Keratinocyte (primary cell): ENCODE results near the gene REV1. TPM values are rescaled to one million over a fixed set of nuclear protein-coding genes. Genes with fewer than 3 reads are reported as not detected.

Source experiments
- DNase-seq: peaks from one replicate; pipeline ENCODE4 v3.0.0-alpha.2; 2011; ENCODE audit warnings: low read depth, missing footprints, low spot score
- FAIRE-seq: peaks from 2 replicates; lab custom pipeline; 2011; peaks lifted over from hg19 to GRCh38; lab: Jason Lieb, UNC
- H2AFZ ChIP-seq: 2 replicates; pipeline ENCODE4 v1.6.0; 2012; ENCODE audit warnings: low read length, control low read depth, inconsistent platforms; ENCODE audit not compliant: control insufficient read depth
- H3K27ac ChIP-seq: 2 replicates; pipeline ENCODE4 v1.5.1; 2011; ENCODE audit warnings: low read length; ENCODE audit not compliant: control insufficient read depth, insufficient read depth
- H3K27me3 ChIP-seq: 3 replicates; pipeline ENCODE4 v1.6.0; 2011; ENCODE audit warnings: low read length; ENCODE audit not compliant: control insufficient read depth, insufficient read depth; ENCODE audit errors: extremely low read depth
- H3K36me3 ChIP-seq, 2 experiments: 2 replicates in 1 of 2; 3 replicates in 1 of 2; pipeline ENCODE4 v1.5.1; 2011; ENCODE audit warnings: low read length in 2 of 2, mild to moderate bottlenecking in 1 of 2; ENCODE audit not compliant: control insufficient read depth in 2 of 2, insufficient read depth in 2 of 2; ENCODE audit errors: extremely low read depth in 1 of 2
- H3K4me1 ChIP-seq: 3 replicates; pipeline ENCODE4 v1.5.1; 2011; ENCODE audit warnings: low read length; ENCODE audit not compliant: control insufficient read depth, insufficient read depth; ENCODE audit errors: extremely low read depth
- H3K4me2 ChIP-seq: 3 replicates; pipeline ENCODE4 v1.6.0; 2011; ENCODE audit warnings: low read depth, low read length; ENCODE audit not compliant: control insufficient read depth, insufficient read depth; ENCODE audit errors: extremely low read depth
- H3K4me3 ChIP-seq, 3 experiments: fragments of 200-600 bp in 1 of 3; sonication (generic) in 1 of 3; 2 replicates in 2 of 3; 3 replicates in 1 of 3; pipeline ENCODE4 v1.5.1; 2011 to 2016; ENCODE audit warnings: low read length in 3 of 3, mild to moderate bottlenecking in 3 of 3, control low read depth in 2 of 3, inconsistent platforms in 1 of 3, low read depth in 1 of 3, mixed read lengths in 1 of 3, mixed run types in 1 of 3, moderate library complexity in 1 of 3; ENCODE audit not compliant: control insufficient read depth in 2 of 3, insufficient read depth in 2 of 3; ENCODE audit errors: extremely low read depth in 1 of 3
- H3K79me2 ChIP-seq: 2 replicates; pipeline ENCODE4 v1.6.0; 2012; ENCODE audit warnings: low read length; ENCODE audit not compliant: control insufficient read depth, insufficient read depth
- H3K9ac ChIP-seq: 3 replicates; pipeline ENCODE4 v1.6.0; 2011; ENCODE audit warnings: low read length; ENCODE audit not compliant: control insufficient read depth, insufficient read depth; ENCODE audit errors: extremely low read depth
- H3K9me1 ChIP-seq: 3 replicates; pipeline ENCODE4 v1.6.0; 2011; ENCODE audit warnings: low read length; ENCODE audit not compliant: control insufficient read depth, insufficient read depth; ENCODE audit errors: extremely low read depth
- H3K9me3 ChIP-seq: 2 replicates; pipeline ENCODE4 v1.5.1; 2012; ENCODE audit warnings: low read depth, low read length; ENCODE audit not compliant: control insufficient read depth
- H4K20me1 ChIP-seq: 3 replicates; pipeline ENCODE4 v1.6.0; 2011; ENCODE audit warnings: low read length; ENCODE audit not compliant: control insufficient read depth, insufficient read depth; ENCODE audit errors: extremely low read depth
- EZH2 ChIP-seq: IDR thresholded peaks from one replicate; pipeline ENCODE4 v1.6.1; 2012; ENCODE audit warnings: inconsistent platforms, mild to moderate bottlenecking, low read length, moderate library complexity
- dilution Hi-C: fragments of 300-500 bp; cut with MboI; formaldehyde crosslinking; loops from one replicate; pipeline ENCODE4 v1.7.0; 2020; ENCODE audit warnings: low sequenced_read_pairs; ENCODE audit not compliant: extremely low pct_ligation_motif_present
- polyA plus RNA-seq, 5 experiments: library from polyadenylated mRNA; depleted of rRNA in 3 of 5; stranded (reverse) in 3 of 5; stranded (forward) in 1 of 5; unstranded in 1 of 5; fragments of >200 nt; gene quantifications; 1 replicate in 1 of 5; 2 replicates in 3 of 5; 3 replicates in 1 of 5; pipeline versions ENCODE4 v1.2.1 to v1.2.3, GENCODE V29; 2011 to 2012; ENCODE audit warnings: missing spikeins in 2 of 5, low read depth in 1 of 5, low replicate concordance in 1 of 5
- TF ChIP-seq, protein P1 (sequence below), 3 experiments: IDR thresholded peaks in 1 of 3; conservative IDR thresholded peaks in 1 of 3; optimal IDR thresholded peaks in 1 of 3; 2 replicates in 2 of 3; 3 replicates in 1 of 3; pipeline versions ENCODE3 to v1.5.1; 2011; ENCODE audit warnings: low read length in 3 of 3, mild to moderate bottlenecking in 3 of 3, moderate library complexity in 2 of 3, control low read depth in 1 of 3, inconsistent platforms in 1 of 3; ENCODE audit not compliant: insufficient read depth in 2 of 3; ENCODE audit errors: extremely low read depth in 1 of 3

REV1 gene
- polyA plus RNA-seq, 1 donor (not counting 4 experiments of a cell fraction or from before 2014, with no cell fraction given): 56.4 TPM

GRCh38 chr2:99395589-99396130 lies 94.2 kb downstream of the REV1 start:
- no peak for TF ChIP-seq EZH2
- TF ChIP-seq, protein P1, sequence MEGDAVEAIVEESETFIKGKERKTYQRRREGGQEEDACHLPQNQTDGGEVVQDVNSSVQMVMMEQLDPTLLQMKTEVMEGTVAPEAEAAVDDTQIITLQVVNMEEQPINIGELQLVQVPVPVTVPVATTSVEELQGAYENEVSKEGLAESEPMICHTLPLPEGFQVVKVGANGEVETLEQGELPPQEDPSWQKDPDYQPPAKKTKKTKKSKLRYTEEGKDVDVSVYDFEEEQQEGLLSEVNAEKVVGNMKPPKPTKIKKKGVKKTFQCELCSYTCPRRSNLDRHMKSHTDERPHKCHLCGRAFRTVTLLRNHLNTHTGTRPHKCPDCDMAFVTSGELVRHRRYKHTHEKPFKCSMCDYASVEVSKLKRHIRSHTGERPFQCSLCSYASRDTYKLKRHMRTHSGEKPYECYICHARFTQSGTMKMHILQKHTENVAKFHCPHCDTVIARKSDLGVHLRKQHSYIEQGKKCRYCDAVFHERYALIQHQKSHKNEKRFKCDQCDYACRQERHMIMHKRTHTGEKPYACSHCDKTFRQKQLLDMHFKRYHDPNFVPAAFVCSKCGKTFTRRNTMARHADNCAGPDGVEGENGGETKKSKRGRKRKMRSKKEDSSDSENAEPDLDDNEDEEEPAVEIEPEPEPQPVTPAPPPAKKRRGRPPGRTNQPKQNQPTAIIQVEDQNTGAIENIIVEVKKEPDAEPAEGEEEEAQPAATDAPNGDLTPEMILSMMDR (optimal IDR thresholded peaks at IDR 0.05 in 1 of 3, IDR thresholded peaks at IDR 0.05 in 1 of 3, conservative IDR thresholded peaks at IDR 0.05 in 1 of 3; ENCODE audit: extremely low read depth in 1 of 3, insufficient read depth in 2 of 3, low read length in 3 of 3): no peak
- dilution Hi-C loops: no loop called here
- Histone ChIP-seq H3K36me3 (peaks cover 27 to 40% of the 10 kb centered on the region in 2 experiments), H2AFZ (no peak overlapping the region), H3K27ac (no peak overlapping the region), H3K9ac (no peak overlapping the region), H3K9me3 (no peaks in the 10 kb centered on the region), H4K20me1 (no peaks in the 10 kb centered on the region), H3K9me1 (no peaks in the 10 kb centered on the region), H3K4me2 (no peak overlapping the region), H3K79me2 (no peaks in the 10 kb centered on the region), H3K4me3 (no peak overlapping the region), H3K27me3 (no peaks in the 10 kb centered on the region), H3K4me1 (no peaks in the 10 kb centered on the region)
- DNase-seq (no peak), FAIRE-seq (no peak)

- no peak for DNase-seq
- H3K36me3 ChIP-seq: peaks cover 10 to 30% of the 10 kb centered on the region in 2 experiments
- FAIRE-seq: no peak
These were observed 99.9 kb downstream of the REV1 start for GRCh38 chr2:99389946-99390345.

More at GRCh38 chr2:99389946-99390345, 99.9 kb downstream of the REV1 start:
- Histone ChIP-seq H3K4me2 (no peak overlapping the region), H3K4me1 (no peaks in the 10 kb centered on the region), H3K79me2 (peaks cover 9% of the 10 kb centered on the region), H2AFZ (no peak overlapping the region), H4K20me1 (no peaks in the 10 kb centered on the region), H3K9me3 (no peaks in the 10 kb centered on the region), H3K27me3 (no peaks in the 10 kb centered on the region), H3K27ac (no peak overlapping the region), H3K9me1 (no peaks in the 10 kb centered on the region), H3K9ac (no peak overlapping the region), H3K4me3 (no peak overlapping the region)
- no peak for TF ChIP-seq EZH2
- TF ChIP-seq, protein P1 (optimal IDR thresholded peaks at IDR 0.05 in 1 of 3, IDR thresholded peaks at IDR 0.05 in 1 of 3, conservative IDR thresholded peaks at IDR 0.05 in 1 of 3; ENCODE audit: extremely low read depth in 1 of 3, insufficient read depth in 2 of 3, low read length in 3 of 3): no peak
- dilution Hi-C loops: no loop called here
